Activated naive CD8-positive, alpha-beta T cell treated with anti-CD3 and anti-CD28 coated beads, Interleukin-2, amount 50 U/mL, for 16 hours (primary cell): Measurements from ENCODE around the gene COG4.

Experiments
- DNase-seq: peaks from one replicate; pipeline ENCODE4 v3.0.0-alpha.2; 2020; ENCODE audit warnings: low read depth, low spot score

Gene COG4

DNA sequence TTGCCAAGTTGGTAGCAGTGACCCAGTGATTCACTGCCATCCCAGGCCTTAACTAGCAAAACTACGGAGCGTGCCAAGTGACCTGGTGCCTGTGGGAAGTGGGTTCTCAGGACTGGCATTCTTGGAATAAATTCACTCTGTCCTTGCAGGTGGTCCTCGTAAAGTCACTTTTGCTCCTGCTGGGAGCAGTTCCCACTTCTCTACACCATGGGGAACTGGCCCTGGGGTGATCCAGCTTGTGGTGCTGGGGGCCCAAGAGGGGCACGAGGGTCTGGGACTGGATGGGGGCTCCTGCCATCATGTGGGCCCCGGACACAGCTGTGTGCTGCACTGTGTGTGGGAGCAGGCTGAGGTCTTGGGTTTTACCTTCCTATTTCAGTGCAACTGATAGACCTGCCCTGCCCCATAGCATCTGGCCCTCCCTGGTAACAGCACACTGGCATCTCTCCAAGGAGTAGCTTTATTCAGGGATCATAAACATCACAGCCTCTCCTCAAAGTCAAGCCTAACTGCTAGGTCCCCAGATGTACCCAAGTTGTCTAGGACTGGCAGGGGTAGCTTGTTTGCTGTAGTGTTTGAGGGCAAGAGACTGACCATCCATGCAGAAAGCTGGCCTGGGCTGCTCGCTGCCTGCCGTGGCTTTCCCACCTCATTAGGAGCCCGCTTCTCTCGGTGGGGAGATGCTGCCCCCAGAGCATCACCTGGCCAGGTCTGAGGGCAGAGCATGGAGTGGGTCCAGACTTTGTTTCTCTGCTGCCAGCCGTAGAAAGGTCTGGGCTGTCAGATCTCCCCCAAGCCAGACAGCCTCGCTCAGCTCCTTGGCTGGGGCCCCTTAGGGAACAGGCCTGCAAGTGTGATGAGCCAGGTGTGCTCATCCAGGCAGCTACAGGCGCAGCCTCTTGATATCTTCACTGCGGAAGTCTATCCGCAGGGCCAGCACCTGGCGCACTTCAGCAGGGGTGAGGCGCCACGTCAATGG is 42.9 kb downstream of the COG4 start:
- no peak for DNase-seq

DNA sequence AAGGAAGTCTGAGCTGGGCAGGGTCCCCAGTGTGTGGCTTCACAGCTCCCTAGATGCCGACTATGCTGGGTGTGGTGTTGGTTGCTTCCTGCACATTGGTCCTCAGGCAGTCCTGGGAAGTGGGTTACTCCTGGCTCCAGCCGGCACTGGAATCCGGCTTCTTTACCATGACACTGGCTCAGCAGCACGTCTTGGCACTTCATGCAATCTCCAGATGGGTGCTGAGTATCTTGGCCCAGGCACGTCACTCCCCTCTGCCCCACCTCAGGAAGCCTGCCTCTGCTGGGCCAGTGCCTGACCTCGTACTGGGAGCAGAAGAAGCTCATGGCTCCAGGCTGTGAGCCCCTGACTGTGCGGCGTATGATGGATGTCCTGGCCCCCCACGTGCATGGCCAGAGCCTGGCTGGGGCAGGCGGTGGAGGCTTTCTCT is 44.4 kb downstream of the COG4 start:
- no peak for DNase-seq

DNA sequence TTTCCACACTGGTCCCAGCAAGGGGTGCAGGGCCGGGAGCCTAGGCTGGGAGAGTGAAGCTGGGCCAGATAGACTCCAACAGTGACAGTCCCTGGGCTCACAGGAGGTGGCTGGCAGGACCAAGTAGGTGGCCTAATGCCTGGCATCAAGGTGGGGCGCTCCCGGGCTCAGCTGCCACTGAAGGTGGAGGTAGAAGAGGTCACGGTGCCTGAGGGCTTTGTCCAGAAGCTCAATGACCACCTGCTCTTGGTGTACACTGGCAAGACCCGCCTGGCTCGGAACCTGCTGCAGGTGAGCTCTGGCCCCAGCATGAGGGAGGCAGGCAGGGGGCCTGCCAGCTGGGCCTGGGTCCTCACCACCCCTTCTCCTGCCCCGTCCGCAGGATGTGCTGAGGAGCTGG is 45.2 kb downstream of the COG4 start:
- DNase-seq: no peak

DNA sequence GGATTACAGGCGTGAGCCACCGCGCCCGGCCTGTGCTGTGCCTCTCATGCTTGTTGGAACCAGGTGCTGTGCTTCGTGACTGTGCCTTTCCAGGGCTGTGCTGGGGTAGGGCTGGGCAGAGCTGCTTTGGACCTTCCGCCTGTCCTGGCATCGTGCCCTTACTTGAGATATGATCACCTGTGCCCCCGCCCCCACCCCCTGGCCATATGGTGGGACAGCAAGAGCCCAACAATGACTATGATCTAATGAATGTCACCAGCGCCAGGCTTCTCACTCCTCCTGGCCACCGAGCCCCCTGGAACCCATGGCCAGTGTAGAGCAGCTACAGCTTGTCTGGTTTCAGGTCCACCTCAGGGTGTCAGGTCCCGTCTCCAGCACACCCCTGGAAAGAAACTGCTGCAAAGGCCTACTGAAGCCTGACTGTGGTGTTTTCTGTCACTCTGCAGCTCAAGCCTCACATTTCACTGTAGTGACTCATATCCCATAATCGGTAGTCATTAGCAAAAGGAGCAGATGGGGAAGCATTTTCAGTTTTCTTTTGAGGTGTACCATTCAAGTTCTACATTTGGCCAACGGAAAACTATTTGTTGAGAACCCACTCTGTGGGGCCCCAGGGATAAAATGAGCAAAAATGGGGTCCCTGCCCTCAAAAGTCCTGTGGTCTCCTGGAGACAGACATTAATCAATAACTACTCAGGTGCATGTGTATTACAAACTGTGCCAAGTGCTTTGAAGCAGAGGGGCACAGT is 46.9 kb downstream of the COG4 start:
- no peak for DNase-seq

DNA sequence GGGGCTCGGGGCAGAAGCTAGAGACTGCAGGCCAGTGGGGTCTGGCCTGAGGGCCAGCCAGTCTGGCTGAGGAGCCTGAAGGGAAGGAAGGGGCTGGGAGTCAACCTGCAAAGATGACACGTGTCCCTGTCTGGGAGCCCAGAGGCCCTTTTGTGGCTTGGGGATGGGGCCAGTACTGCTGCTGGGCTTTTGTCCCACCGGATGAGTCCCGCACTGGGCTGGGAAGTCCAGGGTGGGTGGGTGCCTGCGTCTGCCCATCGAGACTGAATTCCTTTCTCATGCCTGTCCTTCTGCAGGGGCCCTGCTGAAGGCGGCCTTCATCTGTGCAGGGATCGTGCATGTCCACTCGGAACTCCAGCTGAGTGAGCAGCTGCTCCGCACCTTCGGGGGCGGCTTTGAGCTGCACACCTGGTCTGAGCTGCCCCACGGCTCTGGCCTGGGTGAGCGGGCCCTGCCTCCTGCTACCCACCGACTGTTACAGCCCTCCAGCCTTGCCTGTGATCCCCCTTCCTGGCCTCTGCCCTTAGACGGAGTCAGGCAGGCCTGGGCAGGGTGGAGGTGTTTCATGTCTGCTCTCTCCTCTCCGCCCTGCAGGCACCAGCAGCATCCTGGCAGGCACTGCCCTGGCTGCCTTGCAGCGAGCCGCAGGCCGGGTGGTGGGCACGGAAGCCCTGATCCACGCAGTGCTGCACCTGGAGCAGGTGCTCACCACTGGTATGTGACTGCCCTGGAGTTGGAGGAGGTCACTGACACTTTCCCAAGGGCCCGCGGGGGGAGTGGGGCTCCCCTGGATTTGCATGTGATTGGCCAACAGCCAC is 48.1 kb downstream of the COG4 start:
- no peak for DNase-seq

DNA sequence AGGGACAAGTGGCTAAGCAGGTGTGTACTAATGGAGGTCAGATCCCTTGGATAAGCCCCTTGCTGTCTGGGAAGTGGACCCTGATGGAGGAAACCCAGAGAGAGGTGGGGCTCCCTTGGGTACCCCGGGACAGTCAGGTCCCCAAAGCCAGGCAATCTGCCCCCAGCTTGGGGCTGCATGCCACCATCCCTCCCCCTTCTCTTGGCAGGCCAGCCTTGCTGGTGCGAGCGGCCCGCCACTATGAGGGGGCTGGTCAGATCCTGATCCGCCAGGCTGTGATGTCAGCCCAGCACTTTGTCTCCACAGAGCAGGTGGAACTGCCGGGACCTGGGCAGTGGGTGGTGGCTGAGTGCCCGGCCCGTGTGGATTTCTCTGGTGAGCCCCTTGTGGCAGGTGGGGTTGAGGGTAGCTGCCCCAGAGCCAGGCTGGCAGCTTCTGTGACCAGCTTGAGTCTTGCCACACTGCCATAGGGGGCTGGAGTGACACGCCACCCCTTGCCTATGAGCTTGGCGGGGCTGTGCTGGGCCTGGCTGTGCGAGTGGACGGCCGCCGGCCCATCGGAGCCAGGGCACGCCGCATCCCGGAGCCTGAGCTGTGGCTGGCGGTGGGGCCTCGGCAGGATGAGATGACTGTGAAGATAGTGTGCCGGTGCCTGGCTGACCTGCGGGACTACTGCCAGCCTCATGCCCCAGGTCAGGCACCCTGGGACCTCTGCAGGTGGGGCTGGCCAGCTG is 48.9 kb downstream of the COG4 start:
- no peak for DNase-seq

DNA sequence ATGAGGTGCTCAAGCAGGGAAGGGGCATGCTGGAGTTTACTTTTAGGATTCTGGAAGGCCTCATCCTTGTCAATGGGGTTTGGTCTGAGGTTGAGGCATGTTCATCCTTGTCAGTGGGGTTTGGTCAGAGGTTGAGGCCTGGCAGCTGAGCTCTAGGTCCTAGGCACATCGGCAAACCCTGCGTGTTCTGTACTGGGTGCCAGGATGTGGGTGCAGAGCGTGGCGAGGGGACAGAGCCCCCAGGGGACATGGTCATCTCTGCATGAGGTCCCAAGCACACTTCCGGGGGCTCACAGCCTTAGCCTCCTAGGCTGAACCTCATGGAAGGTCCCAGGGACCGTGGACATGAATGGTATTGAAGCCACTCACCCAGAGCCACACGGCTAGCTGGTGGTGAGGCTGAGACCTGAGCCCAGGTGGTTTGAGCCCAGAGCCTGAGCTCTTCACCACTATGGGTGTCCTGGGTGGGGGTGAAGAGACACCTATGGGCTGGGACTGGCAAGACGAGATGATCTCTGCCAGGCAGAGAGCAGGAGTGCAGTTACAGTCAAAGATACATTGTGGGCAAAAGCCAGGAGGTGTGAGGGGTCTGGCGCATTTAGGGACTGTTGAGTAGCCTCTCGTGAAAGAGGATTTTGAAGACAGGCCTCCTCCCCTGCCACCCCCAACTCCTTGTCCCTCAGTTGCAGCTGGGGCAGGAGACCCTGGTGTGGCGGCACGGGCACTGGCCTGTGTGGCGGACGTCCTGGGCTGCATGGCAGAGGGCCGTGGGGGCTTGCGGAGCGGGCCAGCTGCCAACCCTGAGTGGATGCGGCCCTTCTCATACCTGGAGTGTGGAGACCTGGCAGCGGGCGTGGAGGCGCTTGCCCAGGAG is 49.7 kb downstream of the COG4 start:
- no peak for DNase-seq

DNA sequence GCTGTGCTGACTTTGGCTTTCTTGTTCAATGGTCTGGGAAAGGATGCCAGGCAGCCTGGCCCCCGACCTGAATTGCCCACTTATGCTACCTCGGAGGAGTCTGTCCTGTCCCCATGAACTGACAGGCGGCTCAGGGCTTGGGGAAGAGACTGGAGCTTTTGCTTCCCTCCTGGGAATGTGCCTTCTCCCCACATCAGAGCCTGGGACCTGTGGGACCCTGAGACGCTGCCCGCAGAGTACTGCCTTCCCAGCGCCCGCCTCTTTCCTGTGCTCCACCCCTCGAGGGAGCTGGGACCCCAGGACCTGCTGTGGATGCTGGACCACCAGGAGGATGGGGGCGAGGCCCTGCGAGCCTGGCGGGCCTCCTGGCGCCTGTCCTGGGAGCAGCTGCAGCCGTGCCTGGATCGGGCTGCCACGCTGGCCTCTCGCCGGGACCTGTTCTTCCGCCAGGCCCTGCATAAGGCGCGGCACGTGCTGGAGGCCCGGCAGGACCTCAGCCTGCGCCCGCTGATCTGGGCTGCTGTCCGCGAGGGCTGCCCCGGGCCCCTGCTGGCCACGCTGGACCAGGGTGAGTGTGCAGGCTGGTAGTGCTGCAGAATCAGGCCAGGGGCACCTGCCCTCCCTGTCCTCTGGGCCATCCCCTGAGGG is 50.4 kb downstream of the COG4 start:
- DNase-seq: no peak

DNA sequence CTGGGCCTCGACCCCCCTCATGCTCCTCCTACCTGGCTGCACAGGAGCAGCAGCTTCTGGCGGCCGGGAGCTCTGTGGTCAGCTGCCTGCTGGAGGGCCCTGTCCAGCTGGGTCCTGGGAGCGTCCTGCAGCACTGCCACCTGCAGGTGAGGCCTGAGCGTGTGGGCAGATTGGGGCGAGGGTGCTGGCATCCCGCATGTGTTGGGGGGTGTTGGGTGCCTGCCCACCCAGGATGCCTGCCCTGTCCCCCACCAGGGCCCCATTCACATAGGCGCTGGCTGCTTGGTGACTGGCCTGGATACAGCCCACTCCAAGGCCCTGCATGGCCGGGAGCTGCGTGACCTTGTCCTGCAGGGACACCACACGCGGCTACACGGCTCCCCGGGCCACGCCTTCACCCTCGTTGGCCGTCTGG is 52.4 kb downstream of the COG4 start:
- no peak for DNase-seq

DNA sequence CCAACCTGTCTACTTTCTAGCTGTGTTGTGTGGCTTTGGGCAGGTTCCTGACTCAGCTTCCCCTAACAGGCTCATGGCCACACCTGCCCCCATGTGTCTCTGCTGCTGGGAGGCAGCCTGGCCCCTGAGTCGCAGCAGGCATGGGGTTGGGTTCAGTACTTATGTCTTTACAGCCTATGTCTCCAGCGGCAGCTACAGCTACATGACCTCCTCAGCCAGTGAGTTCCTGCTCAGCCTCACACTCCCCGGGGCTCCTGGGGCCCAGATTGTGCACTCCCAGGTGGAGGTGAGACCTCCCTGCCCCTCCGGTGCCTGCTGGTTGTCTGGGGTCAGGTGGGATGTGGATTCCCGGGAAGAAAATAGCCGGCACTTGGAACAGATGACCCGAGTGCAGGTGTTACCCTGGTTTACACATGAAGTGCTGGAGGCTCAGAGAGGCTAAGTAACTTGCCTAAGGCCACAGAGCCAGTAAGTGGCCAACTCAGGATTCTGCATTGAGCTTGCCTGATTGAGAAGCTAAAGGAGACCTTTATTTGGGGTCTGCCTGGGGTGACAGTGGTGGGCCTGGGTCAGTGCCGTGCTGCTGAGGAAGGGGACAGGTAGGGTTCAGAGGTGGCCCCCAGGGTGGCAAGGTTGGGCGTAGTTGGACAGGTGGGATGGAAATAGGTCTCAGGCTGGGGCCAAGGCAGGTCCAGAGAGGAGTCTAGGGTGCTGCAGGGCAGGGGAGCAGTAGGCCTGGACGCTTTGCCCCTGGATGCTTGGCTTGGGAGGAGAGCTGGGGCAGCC is 53.0 kb downstream of the COG4 start:
- no peak for DNase-seq

DNA sequence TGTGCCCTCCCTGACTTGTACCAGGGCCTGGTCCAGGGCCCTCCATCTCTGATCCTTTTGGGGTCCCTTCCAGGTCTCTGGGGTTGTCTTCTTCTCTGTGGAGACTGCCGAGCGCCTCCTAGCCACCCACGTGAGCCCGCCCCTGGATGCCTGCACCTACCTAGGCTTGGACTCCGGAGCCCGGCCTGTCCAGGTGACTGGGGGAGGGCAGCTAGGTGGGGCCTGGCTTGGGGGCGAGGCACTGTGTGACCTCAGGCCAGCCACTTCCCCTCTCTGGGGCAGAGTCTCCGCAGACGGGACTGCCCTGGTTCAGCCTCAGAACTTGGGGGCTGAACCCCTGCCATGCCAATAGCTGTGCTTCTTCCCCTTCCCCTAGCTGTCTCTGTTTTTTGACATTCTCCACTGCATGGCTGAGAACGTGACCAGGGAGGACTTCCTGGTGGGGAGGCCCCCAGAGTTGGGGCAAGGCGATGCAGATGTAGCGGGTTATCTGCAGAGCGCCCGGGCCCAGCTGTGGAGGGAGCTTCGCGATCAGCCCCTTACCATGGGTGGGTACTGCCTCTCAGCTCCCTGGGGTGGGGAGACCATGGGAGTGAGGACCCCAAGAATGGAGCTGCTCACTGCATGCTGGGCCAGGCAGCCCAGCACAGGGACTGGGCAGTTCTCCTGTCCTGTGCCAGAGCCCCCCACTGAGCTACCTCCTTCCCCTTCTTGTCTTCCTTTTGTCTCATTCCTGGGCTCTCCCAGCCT is 54.4 kb downstream of the COG4 start:
- no peak for DNase-seq

DNA sequence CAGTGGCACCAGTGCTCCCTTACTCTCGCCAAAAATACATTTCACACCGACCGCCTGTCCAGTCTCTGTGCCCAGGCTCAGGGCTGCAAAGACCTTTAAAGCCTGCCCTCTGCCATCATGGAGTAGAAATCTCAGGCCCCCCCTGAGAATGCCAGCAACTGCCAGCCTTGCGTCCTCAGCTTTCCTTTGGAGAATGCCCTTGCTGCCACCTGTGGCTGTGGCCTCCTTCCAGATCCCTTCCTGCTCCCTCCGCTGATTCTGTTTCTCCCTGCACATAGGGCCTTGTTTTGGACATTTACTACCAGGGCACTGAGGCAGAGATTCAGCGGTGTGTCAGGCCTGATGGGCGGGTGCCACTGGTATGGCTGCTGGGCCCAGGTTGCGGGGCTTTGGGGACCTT is 55.7 kb downstream of the COG4 start:
- no peak for DNase-seq

DNA sequence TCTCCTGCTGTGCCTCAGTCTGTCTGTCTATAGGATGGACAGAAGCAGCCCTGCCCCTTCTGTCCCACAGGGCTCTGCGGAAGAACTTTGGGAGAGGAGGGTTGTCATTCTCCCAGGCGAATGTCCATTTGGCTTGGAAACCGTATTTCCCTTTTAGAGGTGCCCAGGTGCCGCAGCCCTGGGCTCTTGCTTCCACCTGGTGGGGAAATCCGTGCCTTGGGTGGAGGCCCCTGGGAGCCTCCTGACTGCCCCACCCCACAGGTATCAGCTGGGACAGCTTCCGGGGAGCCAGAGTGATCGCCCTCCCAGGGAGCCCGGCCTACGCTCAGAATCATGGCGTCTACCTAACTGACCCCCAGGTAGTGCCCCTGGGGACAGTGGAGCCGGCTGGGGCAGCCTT is 56.2 kb downstream of the COG4 start:
- DNase-seq: no peak

DNA sequence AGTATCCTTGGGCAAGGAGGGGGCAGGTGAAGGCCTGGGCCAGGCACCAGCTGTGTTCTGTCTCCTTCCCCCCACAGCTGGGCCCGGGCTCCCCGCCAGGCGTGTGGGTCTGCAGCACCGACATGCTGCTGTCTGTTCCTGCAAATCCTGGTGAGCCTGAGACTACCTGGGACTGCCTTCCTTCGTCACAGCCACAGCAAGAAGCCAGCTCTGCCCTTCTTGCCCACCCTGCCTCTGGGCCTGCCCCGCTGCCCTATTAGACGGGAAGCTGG is 56.6 kb downstream of the COG4 start:
- no peak for DNase-seq

DNA sequence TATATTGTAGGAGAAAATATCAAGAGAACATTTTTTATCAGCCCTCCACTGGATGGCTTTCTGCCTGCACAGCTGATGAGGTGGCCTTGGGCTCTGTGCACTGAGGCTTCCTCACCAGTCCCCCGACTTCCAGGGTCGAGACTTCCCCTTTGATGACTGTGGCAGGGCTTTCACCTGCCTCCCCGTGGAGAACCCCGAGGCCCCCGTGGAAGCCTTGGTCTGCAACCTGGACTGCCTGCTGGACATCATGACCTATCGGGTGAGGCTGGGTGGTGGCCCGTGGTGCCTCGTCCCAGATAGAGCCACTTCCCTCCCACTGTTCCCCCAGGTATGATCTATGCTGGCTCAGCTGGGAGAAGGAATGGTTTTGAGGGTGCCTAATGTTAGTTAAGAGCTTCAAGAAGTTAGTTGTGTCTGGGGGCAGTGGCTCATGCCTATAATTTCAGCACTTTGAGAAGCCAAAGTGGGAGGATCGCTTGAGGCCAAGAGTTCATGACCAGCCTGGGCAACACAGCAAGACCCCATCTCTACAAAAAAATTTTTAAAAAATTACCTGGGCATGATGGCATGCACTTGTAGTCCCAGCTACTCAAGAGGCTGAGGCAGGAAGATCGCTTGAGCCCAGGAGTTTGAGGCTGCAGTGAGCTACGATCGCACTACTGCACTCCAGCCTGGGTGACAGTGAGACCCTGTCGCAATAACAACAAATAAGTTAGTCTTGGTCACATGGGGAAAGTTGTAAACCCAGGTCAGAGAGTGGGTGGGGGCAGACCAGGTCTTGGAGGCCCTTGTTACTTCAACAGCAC is 57.2 kb downstream of the COG4 start:
- DNase-seq: no peak

DNA sequence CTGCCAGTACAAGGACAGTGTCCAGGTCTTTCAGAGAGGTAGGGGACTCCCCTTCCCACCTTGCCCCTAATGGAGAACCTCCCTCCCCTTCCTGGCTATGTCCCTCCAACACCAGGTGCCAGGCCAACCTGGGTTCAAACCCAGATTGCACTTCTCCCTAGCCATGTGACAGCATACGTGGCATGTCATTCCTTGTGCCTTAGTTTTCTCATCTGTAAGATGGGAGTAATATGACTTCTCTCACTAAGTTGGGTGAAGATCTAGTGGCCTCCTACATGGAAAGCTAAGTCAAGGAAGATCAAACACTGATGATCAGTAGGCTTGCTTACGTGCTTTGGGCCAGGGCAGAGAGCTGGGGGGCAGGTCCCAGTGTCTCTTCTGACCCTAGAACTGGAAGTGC is 60.1 kb downstream of the COG4 start:
- no peak for DNase-seq

DNA sequence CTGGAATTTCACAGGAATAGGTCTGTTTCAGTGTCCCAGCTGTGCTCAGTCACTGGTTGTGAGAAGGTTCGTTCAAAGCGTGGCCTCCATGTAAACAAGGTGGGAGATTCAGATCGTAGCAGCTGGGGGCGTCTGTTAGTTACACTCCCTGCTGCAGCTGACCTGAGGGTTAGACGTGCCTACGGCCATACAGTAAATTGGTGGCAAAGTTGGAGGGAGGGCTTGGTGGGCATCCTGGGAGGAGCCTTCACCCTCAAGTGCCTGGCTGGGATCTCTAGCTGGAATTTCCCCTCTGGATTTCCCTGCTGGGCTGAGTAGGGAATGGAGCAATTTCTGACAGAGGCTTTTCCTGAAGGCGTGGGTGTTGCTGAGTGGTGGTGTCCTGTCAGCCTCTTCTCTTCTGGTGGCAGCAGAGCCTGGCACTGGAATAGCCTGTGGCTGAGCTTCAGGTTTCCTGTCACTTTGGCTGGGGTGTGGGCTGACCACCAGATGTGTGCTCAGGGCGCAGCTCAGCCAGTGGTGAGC is 62.6 kb downstream of the COG4 start:
- DNase-seq: no peak
